ENCODE results near the gene UBE2U. TPM values are rescaled to one million over a fixed set of nuclear protein-coding genes. Genes with fewer than 3 reads are reported as not detected.
"Not testable (repeated sequence)": the region's sequence is repeated elsewhere in the genome, so short reads cannot be mapped to it uniquely, and the experiment has no call there.

The UBE2U gene
- total RNA-seq, 1 donor from 2014 or later: not detected

- no peak overlapping the region for H3K4me3 ChIP-seq (ENCODE audit: low read depth, low read length)
- no peak for TF ChIP-seq CTCF (conservative IDR thresholded peaks at IDR 0.05; ENCODE audit: low read depth, low read length)
- no peak for DNase-seq (ENCODE audit: low read depth)
These were observed 4.3 kb upstream of the UBE2U start for GRCh38 chr1:64199154-64199553.

- DNase-seq (ENCODE audit: low read depth): no peak
- no peak for TF ChIP-seq CTCF (conservative IDR thresholded peaks at IDR 0.05; ENCODE audit: low read depth, low read length)
- H3K4me3 ChIP-seq (ENCODE audit: low read depth, low read length): no peak overlapping the region
These were observed 3.4 kb upstream of the UBE2U start for GRCh38 chr1:64200064-64200463.

DNA sequence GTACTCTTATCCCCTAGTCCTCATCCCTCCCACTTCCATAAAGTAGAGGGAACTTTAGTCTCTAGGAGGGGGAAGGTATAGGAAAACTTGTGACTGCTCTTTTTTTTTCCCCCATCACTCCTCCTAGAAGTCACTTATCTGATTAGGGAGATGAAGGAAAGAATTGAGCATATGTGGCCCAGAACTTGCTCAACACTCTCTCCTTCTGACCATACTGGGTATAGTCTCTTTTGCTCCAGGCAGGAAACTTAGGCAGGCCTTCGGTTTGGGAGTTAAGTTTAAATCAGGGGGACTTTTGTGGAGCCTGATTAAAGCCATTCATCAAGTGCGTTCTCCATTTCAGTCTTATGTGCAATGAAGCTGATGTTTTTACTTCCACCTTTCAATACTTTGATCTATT is 5.8 kb downstream of the UBE2U start:
- TF ChIP-seq CTCF (conservative IDR thresholded peaks at IDR 0.05; ENCODE audit: low read depth, low read length): no peak
- no peak for DNase-seq (ENCODE audit: low read depth)
- H3K4me3 ChIP-seq (ENCODE audit: low read depth, low read length): no peak overlapping the region

DNA sequence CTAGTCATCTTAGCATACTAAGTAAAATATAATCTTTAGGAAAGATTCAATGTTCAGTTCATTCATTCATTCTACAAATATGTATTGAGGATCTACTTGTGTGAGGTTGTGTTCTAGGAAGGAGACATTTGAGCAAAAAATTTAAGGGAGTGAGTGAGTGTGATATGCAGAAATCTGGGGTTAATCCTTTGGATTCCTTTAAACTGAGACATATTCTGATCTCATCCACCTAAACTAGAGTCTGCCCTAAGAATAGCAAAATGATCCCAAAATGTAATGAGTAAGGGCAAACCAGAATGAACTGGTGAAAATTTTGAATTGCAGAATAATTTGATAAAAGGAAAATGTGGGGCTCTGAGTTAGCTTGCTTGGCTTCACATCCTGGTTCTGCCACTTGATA is 8.6 kb downstream of the UBE2U start:
- no peak for TF ChIP-seq CTCF (conservative IDR thresholded peaks at IDR 0.05; ENCODE audit: low read depth, low read length)
- no peak for DNase-seq (ENCODE audit: low read depth)
- no peak overlapping the region for H3K4me3 ChIP-seq (ENCODE audit: low read depth, low read length)

DNA sequence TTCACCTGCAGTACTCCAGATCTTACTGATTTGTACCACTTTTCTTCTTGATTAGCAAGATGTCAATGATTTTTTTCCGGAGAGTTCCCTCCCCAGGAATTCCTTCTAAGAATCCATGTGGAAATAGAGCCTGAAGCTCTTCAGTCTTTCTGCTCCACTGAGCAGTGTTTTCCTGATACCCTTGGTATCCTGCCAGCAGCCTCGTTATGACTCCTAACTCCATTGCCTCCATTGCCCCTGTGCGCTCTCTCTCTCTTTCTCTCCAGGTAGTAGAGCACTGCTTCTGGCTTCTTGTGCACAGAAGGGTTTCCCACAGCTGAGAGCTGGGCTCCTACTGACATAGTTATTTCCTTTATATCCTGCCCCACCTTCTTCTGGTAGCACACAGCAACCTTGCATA is 12.2 kb downstream of the UBE2U start:
- DNase-seq (ENCODE audit: low read depth): peak; percentile 86
- H3K4me3 ChIP-seq (ENCODE audit: low read depth, low read length): no peak overlapping the region
- TF ChIP-seq CTCF (conservative IDR thresholded peaks at IDR 0.05; ENCODE audit: low read depth, low read length): no peak

- no peak overlapping the region for H3K4me3 ChIP-seq (ENCODE audit: low read depth, low read length)
- no peak for TF ChIP-seq CTCF (conservative IDR thresholded peaks at IDR 0.05; ENCODE audit: low read depth, low read length)
- no peak for DNase-seq (ENCODE audit: low read depth)
These were observed 16.8 kb downstream of the UBE2U start for GRCh38 chr1:64220241-64220640.

DNA sequence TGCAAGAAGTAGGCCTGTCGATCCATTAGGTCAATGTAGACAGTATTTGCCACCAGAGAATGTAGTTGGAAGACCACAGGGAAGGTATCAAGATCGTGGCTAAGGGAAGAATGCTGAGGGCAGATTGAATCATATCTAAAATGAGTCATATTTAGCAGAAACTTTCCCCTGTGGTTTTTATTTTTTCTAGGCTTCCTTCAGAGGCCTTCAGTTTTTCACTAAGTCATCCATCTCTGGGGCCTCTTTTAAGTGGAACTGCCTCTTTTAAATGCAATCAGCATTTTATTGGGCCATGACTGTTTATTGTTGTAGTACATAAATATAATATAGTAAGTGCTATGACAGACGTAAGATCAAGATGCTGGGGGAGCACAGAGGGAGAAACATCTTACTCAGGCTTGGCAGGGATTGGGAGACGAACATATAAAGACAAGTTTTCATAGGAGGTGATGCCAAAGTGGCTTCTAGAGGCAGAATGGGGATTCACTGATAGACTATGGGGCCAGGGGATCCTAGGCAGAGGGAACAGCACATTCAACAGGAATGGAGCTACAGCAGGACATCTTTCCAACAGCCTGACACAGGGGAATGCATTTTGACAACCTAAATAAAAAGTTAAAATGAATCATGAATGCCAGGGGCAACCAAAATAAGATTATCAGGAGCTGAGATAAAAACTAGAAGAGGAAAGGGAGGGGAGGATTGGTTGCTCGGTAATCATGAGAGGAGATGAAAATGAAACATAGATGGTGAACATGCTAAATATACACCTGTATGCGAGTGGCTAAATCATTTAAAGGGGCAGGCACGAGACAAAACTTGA is 20.1 kb downstream of the UBE2U start:
- H3K4me3 ChIP-seq (ENCODE audit: low read depth, low read length): no peak overlapping the region
- TF ChIP-seq CTCF (conservative IDR thresholded peaks at IDR 0.05; ENCODE audit: low read depth, low read length): no peak
- peak; percentile 30 for DNase-seq (ENCODE audit: low read depth)

- not testable (repeated sequence) for DNase-seq (ENCODE audit: low read depth)
These were observed 20.8 kb downstream of the UBE2U start for GRCh38 chr1:64224236-64224635.

More at GRCh38 chr1:64224236-64224635, 20.8 kb downstream of the UBE2U start:
- not testable (repeated sequence) for H3K4me3 ChIP-seq (ENCODE audit: low read depth, low read length)
